GM21390 (cell line): ENCODE results near the gene SFMBT1.

Experiments used
- ATAC-seq: cut with Tn5 transposase; IDR thresholded peaks from one replicate; pipeline ENCODE4 v1.9.1; 2021; ENCODE audit not compliant: unreplicated experiment

The SFMBT1 gene

GRCh38 chr3:53003320-53003719, 42.6 kb downstream of the SFMBT1 start:
- no peak for ATAC-seq

- no peak for ATAC-seq
Measured at GRCh38 chr3:52998771-52999513, 46.9 kb downstream of the SFMBT1 start.

- no peak for ATAC-seq
Measured at GRCh38 chr3:52990637-52991036, 55.2 kb downstream of the SFMBT1 start.

GRCh38 chr3:52986938-52987337, 58.9 kb downstream of the SFMBT1 start:
- ATAC-seq = no peak

GRCh38 chr3:52986049-52986448, 59.8 kb downstream of the SFMBT1 start:
- ATAC-seq = no peak

GRCh38 chr3:52983828-52984227, 62.0 kb downstream of the SFMBT1 start:
- peak; percentile 17 for ATAC-seq

GRCh38 chr3:52983336-52983807, 62.5 kb downstream of the SFMBT1 start:
- peak; percentile 90 for ATAC-seq

- ATAC-seq = peak; percentile 37
Measured at GRCh38 chr3:52982839-52983238, 63.0 kb downstream of the SFMBT1 start.

GRCh38 chr3:52979190-52979983, 66.5 kb downstream of the SFMBT1 start:
- no peak for ATAC-seq

- no peak for ATAC-seq
Measured at GRCh38 chr3:52978109-52978754, 67.6 kb downstream of the SFMBT1 start.

GRCh38 chr3:52973806-52974205, 72.1 kb downstream of the SFMBT1 start:
- no peak for ATAC-seq

GRCh38 chr3:52971895-52972294, 74.0 kb downstream of the SFMBT1 start:
- ATAC-seq = no peak

- no peak for ATAC-seq
Measured at GRCh38 chr3:52967398-52967797, 78.5 kb downstream of the SFMBT1 start.

GRCh38 chr3:52962160-52962559, 83.7 kb downstream of the SFMBT1 start:
- no peak for ATAC-seq

- ATAC-seq = no peak
Measured at GRCh38 chr3:52959773-52960172, 86.1 kb downstream of the SFMBT1 start.

GRCh38 chr3:52939600-52939999, 106.3 kb downstream of the SFMBT1 start:
- ATAC-seq = no peak

GRCh38 chr3:52934630-52935530, 111.0 kb downstream of the SFMBT1 start:
- ATAC-seq = peak; percentile 58

GRCh38 chr3:52931889-52932288, 114.0 kb downstream of the SFMBT1 start:
- no peak for ATAC-seq

GRCh38 chr3:52931328-52931727, 114.5 kb downstream of the SFMBT1 start:
- no peak for ATAC-seq

- ATAC-seq = no peak
Measured at GRCh38 chr3:52930748-52931147, 115.1 kb downstream of the SFMBT1 start.

- no peak for ATAC-seq
Measured at GRCh38 chr3:52926554-52926953, 119.3 kb downstream of the SFMBT1 start.
